Central memory CD8-positive, alpha-beta T cell (primary cell): Measurements from ENCODE around the gene UBASH3B.
A peak's percentile ranks its signal among the peaks of the same experiment; 100 is the strongest.
"Not testable (repeated sequence)": the region's sequence is repeated elsewhere in the genome, so short reads cannot be mapped to it uniquely, and the experiment has no call there.

Experiments used
- ATAC-seq: fragments of 150-1000 bp; cut with Tn5 transposase; replicated peaks from 2 replicates; pipeline ENCODE4 v1.10.0; 2022; ENCODE audit warnings: mild to moderate bottlenecking, moderate FRiP score, moderate number of reproducible peaks; ENCODE audit not compliant: poor library complexity, severe bottlenecking; ENCODE audit errors: extremely low read depth
- DNase-seq, 2 donors: peaks; one replicate each; pipeline ENCODE4 v3.0.0; 2021; ENCODE audit warnings: low spot score in 2 of 2
- H3K27ac Mint-ChIP-seq: one replicate; pipeline ENCODE4 v1.8.0; 2022; ENCODE audit warnings: low read depth, mild to moderate bottlenecking, moderate library complexity, mixed read lengths
- H3K27me3 Mint-ChIP-seq: one replicate; pipeline ENCODE4 v1.8.0; 2022; ENCODE audit warnings: mixed read lengths
- H3K36me3 Mint-ChIP-seq: one replicate; pipeline ENCODE4 v1.8.0; 2022; ENCODE audit warnings: mild to moderate bottlenecking, moderate library complexity, mixed read lengths; ENCODE audit not compliant: insufficient read depth
- H3K4me1 Mint-ChIP-seq: one replicate; pipeline ENCODE4 v1.8.0; 2022; ENCODE audit warnings: mixed read lengths
- H3K4me3 Mint-ChIP-seq: one replicate; pipeline ENCODE4 v1.8.0; 2022; ENCODE audit warnings: mild to moderate bottlenecking, moderate library complexity, mixed read lengths
- H3K9me3 Mint-ChIP-seq: one replicate; pipeline ENCODE4 v1.8.0; 2022; ENCODE audit warnings: mixed read lengths

UBASH3B gene

GRCh38 chr11:122813176-122813893 is 157.8 kb downstream of the UBASH3B start:
- Mint-ChIP-seq H3K27me3 (no peaks in the 10 kb centered on the region), H3K27ac (no peak overlapping the region), H3K4me1 (peaks cover 26% of the 10 kb centered on the region), H3K36me3 (peaks cover 5% of the 10 kb centered on the region), H3K4me3 (no peak overlapping the region), H3K9me3 (no peaks in the 10 kb centered on the region)
- DNase-seq (no peak), ATAC-seq (no peak)

GRCh38 chr11:122813894-122814270 is 158.4 kb downstream of the UBASH3B start:
- Mint-ChIP-seq H3K27me3 (no peaks in the 10 kb centered on the region), H3K4me3 (no peak overlapping the region), H3K36me3 (peaks cover 7% of the 10 kb centered on the region), H3K9me3 (no peaks in the 10 kb centered on the region), H3K4me1 (peaks cover 24% of the 10 kb centered on the region), H3K27ac (no peak overlapping the region)
- no peak for DNase-seq
- no peak for ATAC-seq

GRCh38 chr11:122814401-122814800 is 158.9 kb downstream of the UBASH3B start:
- Mint-ChIP-seq H3K27ac (no peak overlapping the region), H3K9me3 (no peaks in the 10 kb centered on the region), H3K36me3 (peaks cover 5% of the 10 kb centered on the region), H3K4me3 (no peak overlapping the region), H3K27me3 (no peaks in the 10 kb centered on the region), H3K4me1 (peaks cover 24% of the 10 kb centered on the region)
- no peak for ATAC-seq
- no peak for DNase-seq

- H3K4me1 Mint-ChIP-seq: peaks cover 25% of the 10 kb centered on the region
- no peak for DNase-seq
- no peaks in the 10 kb centered on the region for H3K27me3 Mint-ChIP-seq
- no peak for ATAC-seq
- H3K4me3 Mint-ChIP-seq: no peak overlapping the region
- H3K36me3 Mint-ChIP-seq: peaks cover 3% of the 10 kb centered on the region
- H3K9me3 Mint-ChIP-seq: no peaks in the 10 kb centered on the region
- no peak overlapping the region for H3K27ac Mint-ChIP-seq
Measured at GRCh38 chr11:122815900-122816299, 160.4 kb downstream of the UBASH3B start.

GRCh38 chr11:122816761-122817520 is 161.4 kb downstream of the UBASH3B start:
- ATAC-seq: no peak
- Mint-ChIP-seq H3K9me3 (no peaks in the 10 kb centered on the region), H3K27ac (peak overlapping the region; percentile 8), H3K36me3 (peaks cover 3% of the 10 kb centered on the region), H3K4me1 (peaks cover 34% of the 10 kb centered on the region), H3K27me3 (no peaks in the 10 kb centered on the region), H3K4me3 (no peak overlapping the region)
- no peak for DNase-seq

GRCh38 chr11:122820158-122820557 is 164.6 kb downstream of the UBASH3B start:
- Mint-ChIP-seq H3K27me3 (no peaks in the 10 kb centered on the region), H3K36me3 (peaks cover 3% of the 10 kb centered on the region), H3K4me1 (peaks cover 16% of the 10 kb centered on the region), H3K4me3 (no peak overlapping the region), H3K9me3 (no peaks in the 10 kb centered on the region), H3K27ac (no peak overlapping the region)
- ATAC-seq (no peak), DNase-seq (no peak)

GRCh38 chr11:122821169-122821568 is 165.6 kb downstream of the UBASH3B start:
- Mint-ChIP-seq H3K27me3 (no peaks in the 10 kb centered on the region), H3K27ac (peak overlapping the region; percentile 27), H3K36me3 (peaks cover 3% of the 10 kb centered on the region), H3K4me1 (peaks cover 16% of the 10 kb centered on the region), H3K9me3 (no peaks in the 10 kb centered on the region), H3K4me3 (no peak overlapping the region)
- no peak for ATAC-seq
- no peak for DNase-seq

GRCh38 chr11:122822241-122822640 is 166.7 kb downstream of the UBASH3B start:
- H3K27me3 Mint-ChIP-seq: no peaks in the 10 kb centered on the region
- H3K9me3 Mint-ChIP-seq: no peaks in the 10 kb centered on the region
- H3K36me3 Mint-ChIP-seq: peaks cover 2% of the 10 kb centered on the region
- peaks cover 16% of the 10 kb centered on the region for H3K4me1 Mint-ChIP-seq
- ATAC-seq (no peak), DNase-seq (no peak)
- no peak overlapping the region for H3K4me3 Mint-ChIP-seq
- H3K27ac Mint-ChIP-seq: no peak overlapping the region

- Mint-ChIP-seq H3K4me3 (no peak overlapping the region), H3K9me3 (no peaks in the 10 kb centered on the region), H3K27ac (no peak overlapping the region), H3K27me3 (no peaks in the 10 kb centered on the region), H3K4me1 (peaks cover 16% of the 10 kb centered on the region), H3K36me3 (peaks cover 2% of the 10 kb centered on the region)
- no peak for DNase-seq
- no peak for ATAC-seq
Measured at GRCh38 chr11:122823564-122823963, 168.0 kb downstream of the UBASH3B start.

- H3K36me3 Mint-ChIP-seq, H3K27ac Mint-ChIP-seq, H3K9me3 Mint-ChIP-seq, DNase-seq, H3K4me3 Mint-ChIP-seq, H3K27me3 Mint-ChIP-seq, ATAC-seq: not testable (repeated sequence)
- peaks cover 22% of the 10 kb centered on the region for H3K4me1 Mint-ChIP-seq
Measured at GRCh38 chr11:122829371-122829770, 173.8 kb downstream of the UBASH3B start.

GRCh38 chr11:122832297-122832696 is 176.8 kb downstream of the UBASH3B start:
- peaks cover 34% of the 10 kb centered on the region for H3K4me1 Mint-ChIP-seq
- peak overlapping the region; percentile 93 for H3K27ac Mint-ChIP-seq
- not testable (repeated sequence) for DNase-seq, H3K27me3 Mint-ChIP-seq, H3K36me3 Mint-ChIP-seq, ATAC-seq, H3K9me3 Mint-ChIP-seq
- H3K4me3 Mint-ChIP-seq: peak overlapping the region; percentile 27

- H3K9me3 Mint-ChIP-seq: no peaks in the 10 kb centered on the region
- DNase-seq (no peak), ATAC-seq (no peak)
- peak overlapping the region; percentile 16 for H3K4me3 Mint-ChIP-seq
- H3K36me3 Mint-ChIP-seq: peaks cover 7% of the 10 kb centered on the region
- no peaks in the 10 kb centered on the region for H3K27me3 Mint-ChIP-seq
- H3K27ac Mint-ChIP-seq: peak overlapping the region; percentile 93
- peaks cover 40% of the 10 kb centered on the region for H3K4me1 Mint-ChIP-seq
Measured at GRCh38 chr11:122832721-122833470, 177.4 kb downstream of the UBASH3B start.
